HEK293 (cell line): ENCODE data around the gene LAMA5.

Experiments used
- HOXA7 ChIP-seq: sonication (generic); formaldehyde crosslinking; IDR thresholded peaks from 2 replicates; pipeline ENCODE4 v1.8.1; 2022; ENCODE audit warnings: missing genetic modification reagents, borderline replicate concordance
- ZFP41 ChIP-seq: fragments of 450-650 bp; formaldehyde crosslinking; IDR thresholded peaks from 2 replicates; pipeline ENCODE4 v1.5.1; 2016; ENCODE audit warnings: missing biosample characterization, missing genetic modification characterization, borderline replicate concordance
- ZNF121 ChIP-seq: fragments of 450-650 bp; formaldehyde crosslinking; IDR thresholded peaks from 2 replicates; pipeline ENCODE4 v1.5.1; 2016; ENCODE audit warnings: missing biosample characterization, missing genetic modification characterization
- ZNF138 ChIP-seq: fragments of 450-650 bp; formaldehyde crosslinking; IDR thresholded peaks from 2 replicates; pipeline ENCODE4 v1.5.1; 2016; ENCODE audit warnings: missing biosample characterization, missing genetic modification characterization, borderline replicate concordance
- ZNF184 ChIP-seq: fragments of 450-650 bp; IDR thresholded peaks from 2 replicates; pipeline ENCODE4 v1.5.1; 2018; ENCODE audit warnings: missing biosample characterization, mild to moderate bottlenecking, missing genetic modification characterization
- ZNF350 ChIP-seq: fragments of 450-650 bp; formaldehyde crosslinking; IDR thresholded peaks from 2 replicates; pipeline ENCODE4 v1.5.0; 2017; ENCODE audit warnings: missing biosample characterization, mild to moderate bottlenecking, missing genetic modification characterization
- ZNF394 ChIP-seq: fragments of 450-650 bp; formaldehyde crosslinking; IDR thresholded peaks from 2 replicates; pipeline ENCODE4 v1.5.1; 2016; ENCODE audit warnings: missing biosample characterization, missing genetic modification characterization, mild to moderate bottlenecking, moderate library complexity, borderline replicate concordance
- ZNF596 ChIP-seq: fragments of 450-650 bp; IDR thresholded peaks from 2 replicates; pipeline ENCODE4 v1.5.0; 2018; ENCODE audit warnings: missing biosample characterization, mild to moderate bottlenecking, missing genetic modification characterization, moderate library complexity
- TF ChIP-seq, protein P1 (sequence below): fragments of 450-650 bp; formaldehyde crosslinking; IDR thresholded peaks from 2 replicates; pipeline ENCODE4 v1.5.1; 2017; ENCODE audit warnings: missing biosample characterization, missing genetic modification characterization
- TF ChIP-seq, protein P2 (sequence below): fragments of 450-650 bp; formaldehyde crosslinking; IDR thresholded peaks from 2 replicates; pipeline ENCODE4 v1.5.1; 2016; ENCODE audit warnings: missing biosample characterization, missing genetic modification characterization
- TF ChIP-seq, protein P3 (sequence below): fragments of 450-650 bp; formaldehyde crosslinking; IDR thresholded peaks from 2 replicates; pipeline ENCODE4 v1.5.1; 2016; ENCODE audit warnings: missing biosample characterization, missing genetic modification characterization

DNA sequence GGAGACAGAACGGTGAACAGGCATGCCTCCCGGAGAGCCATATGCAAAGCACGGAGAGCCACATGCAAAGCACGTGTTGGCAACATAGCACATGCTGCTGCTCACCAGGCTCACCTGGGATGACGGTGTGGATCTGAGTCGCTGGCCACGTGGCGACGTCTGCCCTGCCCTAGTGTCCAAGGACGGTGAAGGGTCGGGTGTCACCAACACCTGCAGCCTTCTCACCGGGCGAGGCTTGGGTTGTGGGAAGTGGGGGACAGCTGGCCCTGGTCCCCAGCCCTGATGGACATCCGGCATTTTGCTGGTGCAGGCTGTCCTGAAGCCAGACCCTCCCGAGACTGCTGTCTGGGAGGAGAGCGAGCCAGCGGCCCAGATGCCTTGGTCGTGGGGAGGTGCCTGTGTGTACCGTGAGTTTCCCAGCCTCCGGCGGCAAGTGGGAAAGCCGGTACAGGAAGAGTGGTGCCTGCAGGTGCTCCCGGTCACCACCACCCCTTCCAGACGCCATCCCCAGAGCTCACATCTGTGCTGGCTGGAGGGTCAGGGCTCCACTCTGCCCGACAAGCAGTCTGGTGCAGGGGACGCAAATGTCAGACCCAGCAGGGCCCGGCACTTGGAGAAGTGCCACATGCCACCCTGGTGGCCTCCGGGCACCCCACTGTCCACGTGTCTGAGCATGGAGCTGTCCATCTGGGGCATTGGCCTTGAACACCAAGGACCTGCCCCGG is 70.2 kb downstream of the LAMA5 start:
- TF ChIP-seq, protein P1, sequence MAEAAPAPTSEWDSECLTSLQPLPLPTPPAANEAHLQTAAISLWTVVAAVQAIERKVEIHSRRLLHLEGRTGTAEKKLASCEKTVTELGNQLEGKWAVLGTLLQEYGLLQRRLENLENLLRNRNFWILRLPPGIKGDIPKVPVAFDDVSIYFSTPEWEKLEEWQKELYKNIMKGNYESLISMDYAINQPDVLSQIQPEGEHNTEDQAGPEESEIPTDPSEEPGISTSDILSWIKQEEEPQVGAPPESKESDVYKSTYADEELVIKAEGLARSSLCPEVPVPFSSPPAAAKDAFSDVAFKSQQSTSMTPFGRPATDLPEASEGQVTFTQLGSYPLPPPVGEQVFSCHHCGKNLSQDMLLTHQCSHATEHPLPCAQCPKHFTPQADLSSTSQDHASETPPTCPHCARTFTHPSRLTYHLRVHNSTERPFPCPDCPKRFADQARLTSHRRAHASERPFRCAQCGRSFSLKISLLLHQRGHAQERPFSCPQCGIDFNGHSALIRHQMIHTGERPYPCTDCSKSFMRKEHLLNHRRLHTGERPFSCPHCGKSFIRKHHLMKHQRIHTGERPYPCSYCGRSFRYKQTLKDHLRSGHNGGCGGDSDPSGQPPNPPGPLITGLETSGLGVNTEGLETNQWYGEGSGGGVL (tag by site-specific recombination): no peak
- no peak for TF ChIP-seq ZNF596 (tag by site-specific recombination)
- no peak for TF ChIP-seq ZNF350 (tag by site-specific recombination)
- no peak for TF ChIP-seq ZNF121 (tag by site-specific recombination)
- TF ChIP-seq ZNF138 (tag by site-specific recombination): no peak
- TF ChIP-seq ZFP41 (tag by site-specific recombination): no peak
- TF ChIP-seq ZNF184 (tag by site-specific recombination): no peak
- TF ChIP-seq HOXA7: no peak
- TF ChIP-seq, protein P2, sequence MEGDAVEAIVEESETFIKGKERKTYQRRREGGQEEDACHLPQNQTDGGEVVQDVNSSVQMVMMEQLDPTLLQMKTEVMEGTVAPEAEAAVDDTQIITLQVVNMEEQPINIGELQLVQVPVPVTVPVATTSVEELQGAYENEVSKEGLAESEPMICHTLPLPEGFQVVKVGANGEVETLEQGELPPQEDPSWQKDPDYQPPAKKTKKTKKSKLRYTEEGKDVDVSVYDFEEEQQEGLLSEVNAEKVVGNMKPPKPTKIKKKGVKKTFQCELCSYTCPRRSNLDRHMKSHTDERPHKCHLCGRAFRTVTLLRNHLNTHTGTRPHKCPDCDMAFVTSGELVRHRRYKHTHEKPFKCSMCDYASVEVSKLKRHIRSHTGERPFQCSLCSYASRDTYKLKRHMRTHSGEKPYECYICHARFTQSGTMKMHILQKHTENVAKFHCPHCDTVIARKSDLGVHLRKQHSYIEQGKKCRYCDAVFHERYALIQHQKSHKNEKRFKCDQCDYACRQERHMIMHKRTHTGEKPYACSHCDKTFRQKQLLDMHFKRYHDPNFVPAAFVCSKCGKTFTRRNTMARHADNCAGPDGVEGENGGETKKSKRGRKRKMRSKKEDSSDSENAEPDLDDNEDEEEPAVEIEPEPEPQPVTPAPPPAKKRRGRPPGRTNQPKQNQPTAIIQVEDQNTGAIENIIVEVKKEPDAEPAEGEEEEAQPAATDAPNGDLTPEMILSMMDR (tag by site-specific recombination): no peak
- TF ChIP-seq, protein P3, sequence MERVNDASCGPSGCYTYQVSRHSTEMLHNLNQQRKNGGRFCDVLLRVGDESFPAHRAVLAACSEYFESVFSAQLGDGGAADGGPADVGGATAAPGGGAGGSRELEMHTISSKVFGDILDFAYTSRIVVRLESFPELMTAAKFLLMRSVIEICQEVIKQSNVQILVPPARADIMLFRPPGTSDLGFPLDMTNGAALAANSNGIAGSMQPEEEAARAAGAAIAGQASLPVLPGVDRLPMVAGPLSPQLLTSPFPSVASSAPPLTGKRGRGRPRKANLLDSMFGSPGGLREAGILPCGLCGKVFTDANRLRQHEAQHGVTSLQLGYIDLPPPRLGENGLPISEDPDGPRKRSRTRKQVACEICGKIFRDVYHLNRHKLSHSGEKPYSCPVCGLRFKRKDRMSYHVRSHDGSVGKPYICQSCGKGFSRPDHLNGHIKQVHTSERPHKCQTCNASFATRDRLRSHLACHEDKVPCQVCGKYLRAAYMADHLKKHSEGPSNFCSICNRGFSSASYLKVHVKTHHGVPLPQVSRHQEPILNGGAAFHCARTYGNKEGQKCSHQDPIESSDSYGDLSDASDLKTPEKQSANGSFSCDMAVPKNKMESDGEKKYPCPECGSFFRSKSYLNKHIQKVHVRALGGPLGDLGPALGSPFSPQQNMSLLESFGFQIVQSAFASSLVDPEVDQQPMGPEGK (tag by site-specific recombination): no peak
- TF ChIP-seq ZNF394: no peak
